ENCODE measurements around the gene SOD2. TPM values are rescaled to one million over a fixed set of nuclear protein-coding genes. Genes with fewer than 3 reads are reported as not detected.
"Not testable (repeated sequence)": the region's sequence is repeated elsewhere in the genome, so short reads cannot be mapped to it uniquely, and the experiment has no call there.

SOD2 gene
- total RNA-seq, 1 experiment from 2014 or later = 69.5 TPM

DNA sequence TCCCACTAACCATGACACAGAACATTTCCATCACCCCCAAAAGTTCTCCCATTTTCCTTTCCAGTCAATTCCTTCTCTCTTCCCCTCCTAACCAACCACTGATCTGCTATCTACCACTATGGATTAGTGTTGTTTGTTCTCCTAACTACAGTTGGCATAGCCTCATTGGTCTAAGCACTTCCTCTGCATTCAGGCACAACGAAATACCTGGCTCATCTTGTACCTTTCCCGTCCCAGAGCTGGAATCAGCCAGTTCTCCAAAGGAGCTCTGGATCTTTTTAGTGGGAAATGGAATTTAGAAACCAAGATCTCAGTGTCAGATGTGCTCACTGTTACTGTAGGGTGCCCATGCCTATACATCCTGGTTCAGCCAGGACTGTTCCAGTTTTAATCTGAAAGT lies 30.2 kb upstream of the SOD2 start:
- 0 out of 2 replicates have a peak, but pooled peaks cover 3% of the 10 kb centered on the region for H3K4me1 ChIP-seq (ENCODE audit: insufficient read depth, low read length)
- H3K9ac ChIP-seq (ENCODE audit: low read length) = no peak overlapping the region
- H3K4me3 ChIP-seq (ENCODE audit: low read length) = no peak overlapping the region
- no peaks in the 10 kb centered on the region for H3K9me3 ChIP-seq (ENCODE audit: low read length)
- H4K20me1 ChIP-seq (ENCODE audit: low read length) = peaks cover 5% of the 10 kb centered on the region
- ChIA-PET CTCF (no interaction called here), POLR2A (ENCODE audit: unreplicated experiment) (no interaction called here)
- H2AFZ ChIP-seq (ENCODE audit: low read length) = no peak overlapping the region
- no peak overlapping the region for H3K27ac ChIP-seq (ENCODE audit: low read length)
- H3K27me3 ChIP-seq (ENCODE audit: low read length) = no peaks in the 10 kb centered on the region
- TF ChIP-seq, protein P1, sequence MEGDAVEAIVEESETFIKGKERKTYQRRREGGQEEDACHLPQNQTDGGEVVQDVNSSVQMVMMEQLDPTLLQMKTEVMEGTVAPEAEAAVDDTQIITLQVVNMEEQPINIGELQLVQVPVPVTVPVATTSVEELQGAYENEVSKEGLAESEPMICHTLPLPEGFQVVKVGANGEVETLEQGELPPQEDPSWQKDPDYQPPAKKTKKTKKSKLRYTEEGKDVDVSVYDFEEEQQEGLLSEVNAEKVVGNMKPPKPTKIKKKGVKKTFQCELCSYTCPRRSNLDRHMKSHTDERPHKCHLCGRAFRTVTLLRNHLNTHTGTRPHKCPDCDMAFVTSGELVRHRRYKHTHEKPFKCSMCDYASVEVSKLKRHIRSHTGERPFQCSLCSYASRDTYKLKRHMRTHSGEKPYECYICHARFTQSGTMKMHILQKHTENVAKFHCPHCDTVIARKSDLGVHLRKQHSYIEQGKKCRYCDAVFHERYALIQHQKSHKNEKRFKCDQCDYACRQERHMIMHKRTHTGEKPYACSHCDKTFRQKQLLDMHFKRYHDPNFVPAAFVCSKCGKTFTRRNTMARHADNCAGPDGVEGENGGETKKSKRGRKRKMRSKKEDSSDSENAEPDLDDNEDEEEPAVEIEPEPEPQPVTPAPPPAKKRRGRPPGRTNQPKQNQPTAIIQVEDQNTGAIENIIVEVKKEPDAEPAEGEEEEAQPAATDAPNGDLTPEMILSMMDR (conservative IDR thresholded peaks at IDR 0.05; ENCODE audit: low read depth, low read length) = no peak
- no peak for TF ChIP-seq EZH2phosphoT487 (IDR thresholded peaks at IDR 0.05; ENCODE audit: borderline replicate concordance, low read length)
- no peak for TF ChIP-seq EZH2 (IDR thresholded peaks at IDR 0.05; ENCODE audit: low read length, unreplicated experiment)
- intact Hi-C loops (cut with micrococcal nuclease) = no loop called here
- no peaks in the 10 kb centered on the region for H3K36me3 ChIP-seq (ENCODE audit: low read depth, low read length)
- H3F3A ChIP-seq (ENCODE audit: low read length, unreplicated experiment) = no peaks in the 10 kb centered on the region
- no peak for ATAC-seq
- H3K79me2 ChIP-seq (ENCODE audit: low read length) = peaks cover 65% of the 10 kb centered on the region
- H3K9me2 ChIP-seq (replicated peaks; ENCODE audit: low read length) = no peaks in the 10 kb centered on the region
- DNase-seq = no peak
- no peak overlapping the region for H3K4me2 ChIP-seq (ENCODE audit: low read length)
- no TSS peak for BruUV-seq (replicated peaks)

DNA sequence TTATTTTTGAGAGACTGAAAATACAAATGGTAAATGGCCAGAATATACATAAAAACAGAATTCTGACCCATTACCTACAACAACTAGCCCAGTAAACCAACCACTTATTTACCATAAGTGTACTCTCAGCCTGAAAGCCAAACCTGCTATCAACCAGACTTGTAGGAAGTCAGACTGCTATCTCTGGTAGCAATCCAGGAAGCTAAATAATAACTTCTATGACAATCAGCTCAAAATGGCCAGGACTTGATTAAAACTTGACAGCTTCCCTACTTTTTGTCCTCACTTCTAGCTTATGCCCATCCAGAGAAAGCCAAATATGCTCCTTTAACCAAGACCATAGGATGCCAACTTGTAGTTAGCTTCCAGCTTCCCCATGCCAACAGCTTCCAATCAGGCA lies 29.6 kb upstream of the SOD2 start:
- intact Hi-C loops (cut with micrococcal nuclease) = no loop called here
- Histone ChIP-seq H3K9me2 (replicated peaks; ENCODE audit: low read length) (no peaks in the 10 kb centered on the region), H3K36me3 (ENCODE audit: low read depth, low read length) (no peaks in the 10 kb centered on the region), H3K27ac (ENCODE audit: low read length) (no peak overlapping the region), H3K4me1 (ENCODE audit: insufficient read depth, low read length) (0 out of 2 replicates have a peak, but pooled peaks cover 3% of the 10 kb centered on the region), H3K9me3 (ENCODE audit: low read length) (no peaks in the 10 kb centered on the region), H3K79me2 (ENCODE audit: low read length) (peaks cover 59% of the 10 kb centered on the region), H3K27me3 (ENCODE audit: low read length) (no peaks in the 10 kb centered on the region), H3K4me3 (ENCODE audit: low read length) (no peak overlapping the region), H3F3A (ENCODE audit: low read length, unreplicated experiment) (no peaks in the 10 kb centered on the region), H4K20me1 (ENCODE audit: low read length) (no peaks in the 10 kb centered on the region), H2AFZ (ENCODE audit: low read length) (no peak overlapping the region), H3K4me2 (ENCODE audit: low read length) (no peak overlapping the region), H3K9ac (ENCODE audit: low read length) (no peak overlapping the region)
- no TSS peak for BruUV-seq (replicated peaks)
- POLR2A ChIA-PET (ENCODE audit: unreplicated experiment) = no interaction called here
- DNase-seq = no peak
- no peak for ATAC-seq
- no peak for TF ChIP-seq EZH2 (IDR thresholded peaks at IDR 0.05; ENCODE audit: low read length, unreplicated experiment)
- CTCF ChIA-PET = no interaction called here

DNA sequence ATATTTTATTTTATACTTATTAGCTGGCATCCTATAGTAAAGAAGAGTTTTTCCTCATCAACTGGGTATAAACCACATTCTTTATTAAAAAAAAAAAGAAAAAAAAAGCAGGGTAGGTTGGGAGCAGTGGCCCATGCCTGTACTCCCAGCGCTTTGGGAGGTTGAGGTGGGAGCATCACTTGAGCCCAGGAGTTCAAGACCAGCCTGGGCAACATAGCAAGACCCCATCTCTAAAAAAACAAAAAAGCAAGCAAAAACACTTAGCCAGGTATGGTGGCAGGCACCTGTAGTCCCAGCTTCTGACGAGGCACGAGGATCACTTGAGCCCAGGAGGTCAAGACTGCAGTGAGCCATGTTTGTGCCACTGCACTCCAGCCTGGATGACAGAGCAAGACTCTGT lies 28.9 kb upstream of the SOD2 start:
- H3K27ac ChIP-seq (ENCODE audit: low read length); BruUV-seq (replicated peaks); H3K9me2 ChIP-seq (replicated peaks; ENCODE audit: low read length); H3K9me3 ChIP-seq (ENCODE audit: low read length); H3K27me3 ChIP-seq (ENCODE audit: low read length); H3K4me3 ChIP-seq (ENCODE audit: low read length); H3K4me2 ChIP-seq (ENCODE audit: low read length); POLR2A ChIA-PET (ENCODE audit: unreplicated experiment); H3K9ac ChIP-seq (ENCODE audit: low read length); DNase-seq; ATAC-seq; H3K36me3 ChIP-seq (ENCODE audit: low read depth, low read length); intact Hi-C loops (cut with micrococcal nuclease); H4K20me1 ChIP-seq (ENCODE audit: low read length); H2AFZ ChIP-seq (ENCODE audit: low read length); CTCF ChIA-PET; H3K4me1 ChIP-seq (ENCODE audit: insufficient read depth, low read length); H3F3A ChIP-seq (ENCODE audit: low read length, unreplicated experiment): not testable (repeated sequence)
- peaks cover 55% of the 10 kb centered on the region for H3K79me2 ChIP-seq (ENCODE audit: low read length)

DNA sequence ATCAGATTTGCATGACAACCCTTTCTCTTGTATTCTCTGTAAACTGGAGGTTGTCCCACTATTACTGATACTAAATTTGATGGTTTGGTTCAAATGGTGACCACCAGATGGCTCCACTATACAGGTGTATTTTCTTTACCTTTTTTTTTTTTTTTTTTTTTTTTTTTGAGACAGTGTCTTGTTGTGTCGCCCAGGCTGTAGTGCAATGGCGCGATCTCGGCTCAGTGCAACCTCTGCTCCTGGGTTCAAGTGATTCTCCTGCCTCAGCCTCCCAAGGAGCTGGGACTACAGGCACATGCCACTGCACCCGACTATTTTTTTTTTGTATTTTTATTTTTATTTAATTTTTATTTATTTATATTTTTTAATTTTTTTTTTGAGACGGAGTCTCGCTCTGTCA lies 27.7 kb upstream of the SOD2 start:
- ChIA-PET CTCF (no interaction called here), POLR2A (ENCODE audit: unreplicated experiment) (no interaction called here)
- Histone ChIP-seq H3K4me3 (ENCODE audit: low read length) (no peak overlapping the region), H3K27me3 (ENCODE audit: low read length) (no peaks in the 10 kb centered on the region), H3K79me2 (ENCODE audit: low read length) (peaks cover 44% of the 10 kb centered on the region), H3F3A (ENCODE audit: low read length, unreplicated experiment) (no peaks in the 10 kb centered on the region), H3K9me2 (replicated peaks; ENCODE audit: low read length) (no peaks in the 10 kb centered on the region), H3K4me1 (ENCODE audit: insufficient read depth, low read length) (peaks cover 12% of the 10 kb centered on the region), H3K27ac (ENCODE audit: low read length) (no peak overlapping the region), H3K36me3 (ENCODE audit: low read depth, low read length) (no peaks in the 10 kb centered on the region), H3K9me3 (ENCODE audit: low read length) (no peaks in the 10 kb centered on the region), H4K20me1 (ENCODE audit: low read length) (no peaks in the 10 kb centered on the region), H3K9ac (ENCODE audit: low read length) (no peak overlapping the region), H3K4me2 (ENCODE audit: low read length) (no peak overlapping the region), H2AFZ (ENCODE audit: low read length) (no peak overlapping the region)
- intact Hi-C loops (cut with micrococcal nuclease) = no loop called here
- TF ChIP-seq, protein P1 (conservative IDR thresholded peaks at IDR 0.05; ENCODE audit: low read depth, low read length) = peak; percentile 50; the same call in 1 of the 2 replicates
- no peak for TF ChIP-seq EZH2phosphoT487 (IDR thresholded peaks at IDR 0.05; ENCODE audit: borderline replicate concordance, low read length)
- TF ChIP-seq EZH2 (IDR thresholded peaks at IDR 0.05; ENCODE audit: low read length, unreplicated experiment) = no peak
- no peak for ATAC-seq
- DNase-seq = peak; percentile 59
- no TSS peak for BruUV-seq (replicated peaks)

Measured in PC-3 (cell line).